ENCODE measurements around the gene KIF25.

KIF25 gene

GRCh38 chr6:167977717-167978467 lies 19.6 kb upstream of the KIF25 start:
- ChIA-PET POLR2A (ENCODE audit: low non-redundant PET) (no interaction called here), CTCF (no interaction called here)
- TF ChIP-seq, protein P1, sequence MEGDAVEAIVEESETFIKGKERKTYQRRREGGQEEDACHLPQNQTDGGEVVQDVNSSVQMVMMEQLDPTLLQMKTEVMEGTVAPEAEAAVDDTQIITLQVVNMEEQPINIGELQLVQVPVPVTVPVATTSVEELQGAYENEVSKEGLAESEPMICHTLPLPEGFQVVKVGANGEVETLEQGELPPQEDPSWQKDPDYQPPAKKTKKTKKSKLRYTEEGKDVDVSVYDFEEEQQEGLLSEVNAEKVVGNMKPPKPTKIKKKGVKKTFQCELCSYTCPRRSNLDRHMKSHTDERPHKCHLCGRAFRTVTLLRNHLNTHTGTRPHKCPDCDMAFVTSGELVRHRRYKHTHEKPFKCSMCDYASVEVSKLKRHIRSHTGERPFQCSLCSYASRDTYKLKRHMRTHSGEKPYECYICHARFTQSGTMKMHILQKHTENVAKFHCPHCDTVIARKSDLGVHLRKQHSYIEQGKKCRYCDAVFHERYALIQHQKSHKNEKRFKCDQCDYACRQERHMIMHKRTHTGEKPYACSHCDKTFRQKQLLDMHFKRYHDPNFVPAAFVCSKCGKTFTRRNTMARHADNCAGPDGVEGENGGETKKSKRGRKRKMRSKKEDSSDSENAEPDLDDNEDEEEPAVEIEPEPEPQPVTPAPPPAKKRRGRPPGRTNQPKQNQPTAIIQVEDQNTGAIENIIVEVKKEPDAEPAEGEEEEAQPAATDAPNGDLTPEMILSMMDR (conservative IDR thresholded peaks at IDR 0.05; ENCODE audit: low read depth): no peak
- no peak overlapping the region for H3K27ac ChIP-seq
- no peak for DNase-seq (ENCODE audit: low spot score)

DNA sequence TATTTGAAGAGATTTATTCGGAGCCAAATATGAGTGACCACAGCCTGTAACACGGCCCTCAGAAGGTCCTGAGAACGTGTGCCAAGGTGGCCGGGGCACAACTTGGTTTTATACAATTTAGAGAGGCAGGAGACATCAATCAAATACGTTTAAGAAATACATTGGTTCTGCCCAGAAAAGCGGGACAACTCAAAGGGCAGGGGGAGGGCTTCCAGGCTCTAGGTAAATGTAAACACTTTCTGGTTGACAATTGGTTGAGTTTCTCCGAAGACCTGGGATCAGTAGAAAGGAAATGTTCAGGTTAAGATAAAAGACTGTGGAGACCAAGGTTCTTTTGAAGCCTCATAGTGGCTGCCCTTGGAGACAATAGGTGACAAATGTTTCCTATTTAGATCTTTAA lies 18.9 kb upstream of the KIF25 start:
- ChIA-PET POLR2A (ENCODE audit: low non-redundant PET) (no interaction called here), CTCF (no interaction called here)
- H3K27ac ChIP-seq: no peak overlapping the region
- TF ChIP-seq, protein P1 (conservative IDR thresholded peaks at IDR 0.05; ENCODE audit: low read depth): no peak
- DNase-seq (ENCODE audit: low spot score): no peak

GRCh38 chr6:167979436-167980139 lies 17.9 kb upstream of the KIF25 start:
- TF ChIP-seq, protein P1 (conservative IDR thresholded peaks at IDR 0.05; ENCODE audit: low read depth): no peak
- CTCF ChIA-PET: interaction anchor here (0.8 kb wide), 1 partner anchor 376 kb away, joined by 4 read pairs; no protein-coding TSS in a partner anchor
- POLR2A ChIA-PET (ENCODE audit: low non-redundant PET): no interaction called here
- DNase-seq (ENCODE audit: low spot score): no peak
- no peak overlapping the region for H3K27ac ChIP-seq

GRCh38 chr6:167980911-167981580 lies 16.4 kb upstream of the KIF25 start:
- H3K27ac ChIP-seq: no peak overlapping the region
- ChIA-PET POLR2A (ENCODE audit: low non-redundant PET) (no interaction called here), CTCF (interaction anchor here (0.8 kb wide), 1 partner anchor 43 kb away, joined by 4 read pairs; no protein-coding TSS in a partner anchor)
- TF ChIP-seq, protein P1 (conservative IDR thresholded peaks at IDR 0.05; ENCODE audit: low read depth): no peak
- no peak for DNase-seq (ENCODE audit: low spot score)

DNA sequence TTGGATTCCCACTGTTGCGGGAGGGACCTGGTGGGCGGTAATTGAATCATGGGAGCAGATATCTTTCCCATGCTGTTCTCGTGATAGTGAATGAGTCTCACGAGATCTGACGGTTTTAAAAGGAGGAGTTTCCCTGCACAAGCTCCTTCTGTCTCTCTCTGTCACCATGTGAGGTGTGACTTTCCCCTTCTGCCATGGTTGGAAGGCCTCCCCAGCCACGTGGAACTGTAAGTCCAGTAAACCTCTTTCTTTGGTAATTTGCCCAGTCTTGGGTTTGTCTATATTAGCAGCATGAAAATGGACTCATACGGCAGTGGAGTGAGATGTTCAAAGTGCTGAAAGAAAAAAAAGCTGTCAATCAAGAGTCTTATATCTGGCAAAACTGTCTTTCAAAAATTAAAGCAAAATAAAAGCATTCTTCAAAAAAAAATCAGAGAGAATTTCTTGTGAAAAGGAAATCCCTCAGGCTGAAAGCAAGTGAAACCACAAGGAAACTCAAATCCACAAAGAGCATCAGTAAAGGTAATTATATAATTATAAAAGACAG lies 15.5 kb upstream of the KIF25 start:
- DNase-seq (ENCODE audit: low spot score): no peak
- CTCF ChIA-PET: no interaction called here
- H3K27ac ChIP-seq: no peak overlapping the region
- POLR2A ChIA-PET (ENCODE audit: low non-redundant PET): no interaction called here
- TF ChIP-seq, protein P1 (conservative IDR thresholded peaks at IDR 0.05; ENCODE audit: low read depth): no peak

DNA sequence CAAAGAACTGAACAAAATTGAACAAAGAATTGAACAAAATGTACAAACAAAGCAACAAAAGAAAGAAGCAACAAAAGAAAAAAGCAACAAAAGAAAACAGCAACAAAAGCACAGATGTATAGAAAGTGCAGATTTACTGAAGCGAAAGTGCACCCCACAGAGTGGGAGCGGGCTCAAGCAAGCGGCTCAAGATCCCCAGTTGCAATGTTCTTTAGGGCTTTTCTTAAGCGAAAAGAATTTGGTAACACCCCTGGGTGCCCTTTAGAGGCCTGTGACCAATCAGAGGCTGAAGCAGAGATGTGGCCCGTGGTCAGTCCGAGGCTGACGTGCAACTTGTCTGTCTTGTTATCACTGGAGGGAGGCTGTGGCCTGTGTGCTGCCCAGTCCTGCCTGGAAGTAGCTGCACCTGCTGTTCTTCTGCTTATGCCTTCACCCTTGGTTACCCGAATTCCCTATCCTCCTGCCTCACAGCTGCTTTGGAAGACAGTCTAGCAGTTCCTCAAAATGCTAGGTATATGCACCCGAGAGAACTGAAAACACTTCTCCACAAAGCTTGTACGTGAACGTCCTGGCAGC lies 13.2 kb upstream of the KIF25 start:
- TF ChIP-seq, protein P1 (conservative IDR thresholded peaks at IDR 0.05; ENCODE audit: low read depth): no peak
- DNase-seq (ENCODE audit: low spot score): no peak
- CTCF ChIA-PET: interaction anchor here (0.7 kb wide), 1 partner anchor 110 kb away, joined by 3 read pairs; no protein-coding TSS in a partner anchor
- POLR2A ChIA-PET (ENCODE audit: low non-redundant PET): no interaction called here
- H3K27ac ChIP-seq: no peak overlapping the region

Measured in RWPE1 (cell line).